HEK293T (cell line): ENCODE data around the gene BTN2A1.

Source experiments
- BHLHE40 ChIP-seq: fragments of 450-650 bp; IDR thresholded peaks from 2 replicates; pipeline ENCODE4 v1.6.1; 2016; ENCODE audit warnings: mild to moderate bottlenecking, moderate library complexity, borderline replicate concordance
- ELF4 ChIP-seq: fragments of 450-650 bp; IDR thresholded peaks from 2 replicates; pipeline ENCODE4 v1.6.1; 2017; ENCODE audit warnings: antibody characterized with exemption
- FOXA1 ChIP-seq: fragments of 450-650 bp; IDR thresholded peaks from 2 replicates; pipeline ENCODE4 v1.6.1; 2016; ENCODE audit warnings: mild to moderate bottlenecking
- FOXK2 ChIP-seq: fragments of 450-650 bp; IDR thresholded peaks from 2 replicates; pipeline ENCODE4 v1.6.1; 2016; ENCODE audit warnings: mild to moderate bottlenecking
- FOXM1 ChIP-seq: fragments of 450-650 bp; IDR thresholded peaks from 2 replicates; pipeline ENCODE4 v1.6.1; 2017; ENCODE audit warnings: mild to moderate bottlenecking, borderline replicate concordance
- HDGF ChIP-seq: fragments of 450-650 bp; IDR thresholded peaks from 2 replicates; pipeline ENCODE4 v1.6.1; 2017; ENCODE audit warnings: antibody characterized with exemption, borderline replicate concordance
- L3MBTL2 ChIP-seq: fragments of 450-650 bp; conservative IDR thresholded peaks from 2 replicates; pipeline ENCODE4 v1.6.1; 2016; ENCODE audit warnings: mild to moderate bottlenecking
- LEF1 ChIP-seq: fragments of 450-650 bp; IDR thresholded peaks from 2 replicates; pipeline ENCODE4 v1.6.1; 2017; ENCODE audit warnings: mild to moderate bottlenecking, borderline replicate concordance
- SP1 ChIP-seq: fragments of 450-650 bp; IDR thresholded peaks from 2 replicates; pipeline ENCODE4 v1.6.1; 2017
- SUZ12 ChIP-seq: fragments of 450-650 bp; IDR thresholded peaks from 2 replicates; pipeline ENCODE4 v1.6.1; 2016; ENCODE audit warnings: mild to moderate bottlenecking
- TF ChIP-seq, protein P1 (sequence below): fragments of 450-650 bp; IDR thresholded peaks from 2 replicates; pipeline ENCODE4 v1.6.1; 2016

DNA sequence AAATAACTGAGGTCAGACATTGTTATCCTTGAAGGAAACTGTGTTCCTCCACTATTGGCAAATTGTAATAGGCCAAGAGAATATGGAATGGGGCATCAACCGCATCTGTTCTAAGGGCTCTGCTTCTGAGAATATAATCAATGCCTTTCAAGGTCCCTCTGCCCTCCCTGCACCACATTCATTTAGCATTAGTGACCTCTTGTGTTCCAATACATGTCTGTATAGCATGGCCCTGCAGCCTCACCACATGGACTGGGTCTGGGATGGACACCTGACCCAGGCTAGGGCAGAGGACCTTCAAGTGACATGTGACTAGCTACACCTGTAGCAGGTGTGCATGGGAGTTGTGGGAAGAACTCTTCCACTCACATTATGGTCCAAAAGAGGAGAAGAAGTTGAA lies 41.5 kb upstream of the BTN2A1 start:
- no peak for TF ChIP-seq FOXA1
- no peak for TF ChIP-seq ELF4
- TF ChIP-seq FOXM1, result no peak
- TF ChIP-seq BHLHE40, result no peak
- TF ChIP-seq, protein P1, sequence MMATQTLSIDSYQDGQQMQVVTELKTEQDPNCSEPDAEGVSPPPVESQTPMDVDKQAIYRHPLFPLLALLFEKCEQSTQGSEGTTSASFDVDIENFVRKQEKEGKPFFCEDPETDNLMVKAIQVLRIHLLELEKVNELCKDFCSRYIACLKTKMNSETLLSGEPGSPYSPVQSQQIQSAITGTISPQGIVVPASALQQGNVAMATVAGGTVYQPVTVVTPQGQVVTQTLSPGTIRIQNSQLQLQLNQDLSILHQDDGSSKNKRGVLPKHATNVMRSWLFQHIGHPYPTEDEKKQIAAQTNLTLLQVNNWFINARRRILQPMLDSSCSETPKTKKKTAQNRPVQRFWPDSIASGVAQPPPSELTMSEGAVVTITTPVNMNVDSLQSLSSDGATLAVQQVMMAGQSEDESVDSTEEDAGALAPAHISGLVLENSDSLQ, result no peak
- TF ChIP-seq FOXK2, result no peak
- no peak for TF ChIP-seq LEF1
- no peak for TF ChIP-seq SP1
- no peak for TF ChIP-seq SUZ12
- TF ChIP-seq L3MBTL2, result 0 out of 2 replicates have a peak, but pooled peaks have one; percentile 20
- no peak for TF ChIP-seq HDGF
